ENCODE measurements around the gene TNFRSF4. TPM values are rescaled to one million over a fixed set of nuclear protein-coding genes. Genes with fewer than 3 reads are reported as not detected.
A peak's percentile ranks its signal among the peaks of the same experiment; 100 is the strongest.
"Not testable (repeated sequence)": the region's sequence is repeated elsewhere in the genome, so short reads cannot be mapped to it uniquely, and the experiment has no call there.

The TNFRSF4 gene
- total RNA-seq, 1 experiment from 2014 or later, result not detected

DNA sequence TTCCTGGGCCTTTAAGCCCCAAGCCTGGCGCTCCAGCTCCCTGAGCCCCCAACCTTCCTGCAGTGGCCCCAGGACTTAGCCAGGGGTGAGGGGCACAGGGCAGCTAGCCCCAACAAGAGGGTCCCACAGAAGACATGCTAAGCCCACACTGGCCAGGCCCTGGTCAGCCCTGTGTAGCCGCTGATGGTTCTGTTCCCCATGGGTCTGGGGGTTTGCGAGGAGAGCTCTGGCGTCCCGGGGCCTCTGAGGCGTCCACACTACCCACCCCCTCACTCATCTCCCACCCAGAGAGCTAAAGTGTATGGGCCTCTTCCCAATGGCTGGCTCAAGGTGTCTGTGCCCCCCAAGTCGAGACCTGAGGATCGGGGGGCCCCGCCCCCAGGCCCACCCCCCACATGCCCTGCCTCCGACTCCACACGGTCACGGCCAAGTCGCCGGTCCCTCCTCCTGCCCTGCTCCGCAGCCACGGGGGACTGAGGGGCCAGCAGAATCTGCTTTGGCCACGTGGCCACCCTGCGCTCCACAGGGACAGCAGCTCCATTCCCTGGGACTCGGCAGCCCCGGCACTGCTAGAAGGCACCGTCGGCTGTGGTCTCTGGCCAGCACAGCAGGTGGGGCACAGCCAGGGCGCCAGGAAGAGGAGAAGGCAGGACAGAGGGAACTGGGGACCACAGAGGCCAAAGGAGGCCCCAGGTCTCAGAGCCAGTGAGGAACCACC lies 15.4 kb downstream of the TNFRSF4 start:
- in situ Hi-C loops (cut with HindIII; ENCODE audit: low pct_unique_long_range_greater_than_20kb, low sequenced_read_pairs), result no loop called here
- no peak for DNase-seq (ENCODE audit: low read depth)

DNA sequence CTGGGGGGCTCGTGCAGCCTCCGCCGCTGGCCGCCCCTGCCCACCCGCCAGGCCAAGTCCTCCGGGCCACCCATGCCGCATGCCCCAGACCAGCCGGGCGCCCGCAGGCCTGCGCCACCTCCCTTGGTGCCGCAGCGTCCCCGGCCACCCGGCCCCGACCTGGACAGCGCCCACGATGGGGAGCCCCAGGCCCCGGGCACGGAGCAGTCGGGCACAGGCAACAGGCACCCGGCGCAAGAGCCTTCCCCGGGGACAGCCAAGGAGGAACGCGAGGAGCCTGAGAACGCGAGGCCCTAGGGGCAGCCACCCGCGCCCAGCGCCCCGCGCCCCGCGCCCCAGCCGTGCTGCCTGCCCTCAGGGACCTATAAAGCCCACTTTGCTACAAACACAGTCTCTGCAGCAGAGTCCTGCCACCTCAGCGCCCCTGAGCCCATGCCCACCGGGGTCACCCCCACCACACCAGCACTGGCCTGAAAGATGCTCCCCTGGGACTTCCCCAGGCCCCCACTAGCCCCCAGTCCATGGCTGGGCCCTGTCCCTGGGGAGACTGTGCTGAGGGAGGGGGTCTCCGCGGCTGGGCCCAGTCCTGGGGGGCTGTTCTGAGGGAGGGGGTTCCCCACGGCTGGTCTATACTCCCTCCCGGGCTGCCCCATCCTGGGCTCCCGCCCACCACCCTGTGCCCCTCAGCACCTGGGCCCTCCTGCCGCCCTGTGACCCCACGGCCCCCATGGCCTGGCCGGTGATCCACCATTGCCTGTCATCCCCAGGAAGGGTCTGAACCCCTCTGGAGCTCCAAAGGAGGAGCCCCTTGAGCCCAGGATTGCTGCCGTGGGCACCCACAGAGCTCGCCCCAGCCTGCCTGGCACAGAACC lies 16.2 kb downstream of the TNFRSF4 start:
- in situ Hi-C loops (cut with HindIII; ENCODE audit: low pct_unique_long_range_greater_than_20kb, low sequenced_read_pairs), result no loop called here

DNA sequence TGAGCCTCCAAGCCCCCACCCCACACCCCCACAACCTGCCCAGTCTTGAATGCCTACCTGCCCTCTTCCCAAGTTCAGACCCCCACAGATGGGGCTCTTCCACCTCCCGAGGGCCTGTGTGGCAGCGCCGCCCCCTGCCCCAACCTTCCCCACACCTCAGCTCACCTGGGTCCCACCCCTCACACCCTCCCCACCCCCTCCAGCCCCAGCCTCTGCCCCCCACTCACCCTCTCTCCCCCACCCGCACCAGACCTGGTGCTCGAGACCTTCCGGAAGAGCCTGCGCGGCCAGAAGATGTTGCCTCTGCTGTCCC lies 16.8 kb downstream of the TNFRSF4 start:
- no peak for DNase-seq (ENCODE audit: low read depth)
- in situ Hi-C loops (cut with HindIII; ENCODE audit: low pct_unique_long_range_greater_than_20kb, low sequenced_read_pairs), result no loop called here

More for the DNA sequence above, 16.2 kb downstream of the TNFRSF4 start:
- no peak for DNase-seq (ENCODE audit: low read depth)

DNA sequence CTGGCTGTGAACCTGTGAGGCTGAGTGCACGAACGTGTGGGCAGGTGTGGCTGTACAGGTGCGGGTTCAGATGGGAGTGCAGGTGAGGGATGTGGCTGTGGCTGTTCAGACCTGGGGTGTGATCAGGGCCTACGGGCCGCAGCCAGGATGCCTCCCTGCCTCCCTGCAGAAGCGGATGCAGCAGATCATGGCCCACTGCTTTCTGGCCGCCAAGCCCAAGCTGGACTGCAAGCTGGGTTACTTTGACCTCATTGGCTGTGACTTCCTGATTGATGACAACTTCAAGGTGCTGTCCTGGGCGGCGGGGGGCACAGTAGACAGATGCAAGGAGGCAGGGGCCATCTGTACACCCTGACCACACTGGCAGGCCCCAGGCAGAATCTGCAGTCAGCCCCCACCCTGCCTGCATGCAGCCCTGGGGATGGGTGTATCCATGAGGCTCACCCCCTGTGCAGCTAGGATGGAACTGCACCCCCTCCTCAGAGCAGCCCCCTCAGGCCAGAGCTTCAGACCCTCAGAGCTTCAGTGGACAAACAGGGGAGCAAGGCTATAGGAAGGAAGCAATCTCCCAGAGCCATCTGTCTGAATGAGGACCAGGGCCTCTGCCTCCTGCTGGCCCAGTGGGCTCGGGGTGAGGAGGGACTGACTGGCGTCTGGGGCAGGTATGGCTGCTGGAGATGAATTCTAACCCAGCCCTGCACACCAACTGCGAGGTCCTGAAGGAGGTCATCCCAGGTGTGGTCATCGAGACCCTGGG lies 17.3 kb downstream of the TNFRSF4 start:
- DNase-seq (ENCODE audit: low read depth), result no peak
- in situ Hi-C loops (cut with HindIII; ENCODE audit: low pct_unique_long_range_greater_than_20kb, low sequenced_read_pairs), result no loop called here

DNA sequence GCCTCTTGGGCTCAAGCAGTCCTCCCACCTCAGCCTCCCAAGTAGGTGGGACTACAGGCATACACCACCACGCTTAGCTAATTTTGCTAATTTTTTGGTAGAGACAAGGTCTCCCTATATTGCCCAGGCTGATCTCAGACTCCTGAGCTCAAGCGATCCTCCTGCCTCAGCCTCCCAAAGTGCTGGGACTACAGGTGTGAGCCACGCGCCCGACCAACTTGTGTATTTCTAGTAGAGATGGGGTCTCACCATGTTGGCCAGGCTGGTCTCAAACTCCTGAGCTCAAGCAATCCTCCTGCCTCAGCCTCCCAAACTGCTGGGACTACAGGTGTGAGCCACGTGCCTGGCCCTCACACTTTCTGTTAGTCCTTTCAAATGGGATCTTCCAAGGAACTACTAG lies 18.2 kb downstream of the TNFRSF4 start:
- in situ Hi-C loops (cut with HindIII; ENCODE audit: low pct_unique_long_range_greater_than_20kb, low sequenced_read_pairs); DNase-seq (ENCODE audit: low read depth): not testable (repeated sequence)

DNA sequence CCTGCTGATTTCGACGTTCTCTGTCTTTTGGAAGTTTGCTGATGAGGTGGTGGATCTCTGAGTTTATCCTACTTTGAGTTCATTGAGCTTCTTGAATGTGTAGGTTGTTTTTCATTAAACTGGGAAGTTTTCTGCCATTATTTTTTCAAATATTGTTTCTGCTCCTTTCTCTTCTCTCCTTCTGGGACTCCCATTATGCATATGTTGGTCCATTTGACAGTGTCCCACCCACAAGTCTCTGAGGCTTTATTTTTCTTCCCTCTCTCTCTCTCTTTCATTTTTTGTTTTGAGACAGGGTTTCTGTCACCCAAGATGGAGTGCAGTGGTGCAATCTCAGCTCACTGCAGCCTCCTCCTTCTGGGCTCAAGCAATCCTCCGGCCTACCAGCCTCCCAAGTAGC lies 19.2 kb downstream of the TNFRSF4 start:
- DNase-seq (ENCODE audit: low read depth), result peak; percentile 16
- in situ Hi-C loops (cut with HindIII; ENCODE audit: low pct_unique_long_range_greater_than_20kb, low sequenced_read_pairs), result no loop called here

DNA sequence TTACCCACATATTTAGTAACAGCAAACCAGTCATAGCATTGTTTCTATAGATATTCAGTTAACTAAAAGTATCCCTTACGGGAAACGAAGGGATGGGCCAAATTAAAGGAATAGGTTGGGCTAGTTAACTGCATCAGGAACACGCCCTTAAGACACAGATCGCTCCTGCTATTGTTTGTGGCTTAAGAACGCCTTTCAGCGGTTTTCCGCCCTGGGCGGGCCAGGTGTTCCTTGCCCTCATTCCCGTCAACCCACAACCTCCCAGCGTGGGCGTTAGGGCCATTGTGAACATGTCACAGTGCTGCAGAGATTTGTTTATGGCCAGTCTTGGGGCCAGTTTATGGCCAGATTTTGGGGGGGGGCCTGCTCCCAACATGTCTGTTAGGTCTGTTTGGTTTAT lies 22.2 kb downstream of the TNFRSF4 start:
- in situ Hi-C loops (cut with HindIII; ENCODE audit: low pct_unique_long_range_greater_than_20kb, low sequenced_read_pairs), result no loop called here
- DNase-seq (ENCODE audit: low read depth), result no peak

DNA sequence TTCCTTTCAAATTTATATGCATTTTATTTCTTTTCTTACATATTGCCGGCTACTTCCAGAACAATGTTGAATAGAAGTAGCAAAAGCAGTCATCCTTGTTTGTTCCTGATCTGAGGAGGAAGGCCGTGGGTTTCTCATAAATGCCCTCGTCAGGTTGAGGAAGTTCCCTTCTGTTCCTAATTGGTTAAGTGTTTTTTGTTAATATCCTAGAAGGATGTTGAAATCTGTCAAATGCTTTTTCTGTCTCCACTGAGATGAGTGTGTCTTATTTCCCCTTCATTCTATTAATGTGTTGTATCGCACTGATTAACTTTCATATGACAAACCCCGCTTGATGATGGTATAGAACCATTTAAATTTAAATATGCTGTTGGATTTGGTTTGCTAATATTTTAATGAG lies 24.8 kb downstream of the TNFRSF4 start:
- in situ Hi-C loops (cut with HindIII; ENCODE audit: low pct_unique_long_range_greater_than_20kb, low sequenced_read_pairs), result no loop called here
- DNase-seq (ENCODE audit: low read depth), result no peak

DNA sequence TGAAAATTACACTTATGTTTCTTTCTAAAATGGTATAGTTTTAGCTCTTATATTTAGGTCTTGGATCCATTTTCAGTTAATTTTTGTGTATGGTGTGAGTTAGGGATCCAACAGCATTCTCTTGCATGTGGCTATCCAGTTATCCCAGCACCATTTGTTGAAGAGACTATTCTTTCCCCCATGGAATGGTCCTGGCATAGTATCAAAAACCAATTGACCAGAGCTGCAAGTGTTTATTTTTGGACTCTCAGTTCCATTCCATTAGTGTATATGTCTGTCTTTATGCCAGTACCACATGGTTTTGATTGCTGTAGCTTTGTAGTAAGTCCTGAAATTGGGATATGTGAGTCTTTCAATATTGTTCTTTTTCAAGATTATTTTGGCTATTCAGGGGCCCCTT lies 26.0 kb downstream of the TNFRSF4 start:
- in situ Hi-C loops (cut with HindIII; ENCODE audit: low pct_unique_long_range_greater_than_20kb, low sequenced_read_pairs), result no loop called here
- DNase-seq (ENCODE audit: low read depth), result no peak

DNA sequence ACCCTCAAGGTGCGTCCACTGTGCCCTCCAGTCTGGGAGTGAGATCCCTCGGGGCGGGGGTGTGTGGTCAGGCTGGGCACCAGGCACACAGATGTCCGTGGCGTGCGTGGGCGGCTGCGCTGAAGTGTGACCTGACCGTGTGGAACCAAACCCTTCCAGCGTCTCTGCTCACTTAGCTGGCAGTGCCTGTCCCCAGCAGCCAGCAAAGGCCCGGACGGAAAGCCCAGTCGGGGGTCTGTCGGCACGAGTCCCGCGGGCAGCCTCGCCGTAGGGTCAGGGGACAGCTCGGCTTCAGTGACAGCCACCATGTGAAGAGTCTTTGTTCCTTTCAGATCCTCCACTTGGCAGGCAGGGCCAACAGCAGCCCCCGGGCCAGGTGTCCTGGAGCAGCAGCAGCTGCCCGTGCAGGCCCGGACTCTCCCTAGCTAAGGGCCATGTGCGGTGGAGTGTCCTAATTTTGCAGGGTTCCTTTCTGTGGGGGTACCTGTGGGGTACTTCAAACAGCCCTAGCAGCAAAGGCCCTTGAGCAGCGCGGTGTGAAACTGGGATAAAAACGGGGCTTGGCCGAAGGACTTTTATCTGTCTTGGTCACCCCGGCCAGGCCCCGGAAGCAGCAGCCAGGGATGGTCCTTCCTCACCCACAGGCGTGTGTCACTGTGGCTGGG lies 28.7 kb downstream of the TNFRSF4 start:
- no peak for DNase-seq (ENCODE audit: low read depth)
- in situ Hi-C loops (cut with HindIII; ENCODE audit: low pct_unique_long_range_greater_than_20kb, low sequenced_read_pairs), result no loop called here

DNA sequence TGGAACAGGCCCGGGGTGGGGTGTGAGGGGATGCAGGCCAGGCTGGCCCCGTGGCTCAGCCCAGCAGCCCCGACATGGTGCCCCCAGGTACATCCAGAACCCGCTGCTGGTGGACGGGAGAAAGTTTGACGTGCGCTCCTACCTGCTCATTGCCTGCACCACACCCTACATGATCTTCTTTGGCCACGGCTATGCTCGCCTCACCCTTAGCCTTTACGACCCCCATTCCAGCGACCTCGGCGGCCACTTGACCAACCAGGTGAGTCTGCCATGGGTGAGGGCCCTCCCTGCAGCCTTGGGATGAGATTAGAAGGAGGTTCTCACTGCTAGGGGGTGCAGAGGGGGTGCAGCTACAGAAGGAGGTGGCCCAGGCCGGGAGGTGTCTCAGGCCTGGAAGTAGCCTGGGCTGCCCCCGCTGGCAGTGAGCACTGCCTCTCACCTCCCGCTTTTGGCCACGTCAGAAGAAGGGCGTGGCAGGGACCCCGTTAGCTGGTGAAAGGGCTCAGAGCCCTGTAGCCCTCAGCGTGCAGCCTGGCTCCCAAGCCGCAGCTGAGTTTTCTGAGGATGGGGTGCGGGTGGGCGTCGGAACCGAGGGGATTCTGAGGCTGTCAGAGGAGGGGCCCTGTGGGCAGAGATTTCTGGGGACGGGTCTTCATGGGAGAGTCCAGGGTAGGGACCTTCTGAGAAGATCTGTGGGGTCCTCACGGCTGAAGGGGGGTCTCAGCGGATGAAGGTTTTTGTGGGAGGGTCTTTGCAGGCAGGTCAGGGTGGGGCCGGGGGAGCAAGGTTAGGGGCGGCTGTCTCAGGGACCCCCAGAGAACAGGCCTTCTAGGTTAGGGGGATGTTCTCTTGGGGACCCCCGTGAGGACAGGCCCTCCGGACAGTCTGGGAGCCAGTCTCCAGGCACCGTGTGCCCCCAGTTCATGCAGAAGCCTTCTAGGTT lies 29.8 kb downstream of the TNFRSF4 start:
- in situ Hi-C loops (cut with HindIII; ENCODE audit: low pct_unique_long_range_greater_than_20kb, low sequenced_read_pairs), result no loop called here
- no peak for DNase-seq (ENCODE audit: low read depth)

DNA sequence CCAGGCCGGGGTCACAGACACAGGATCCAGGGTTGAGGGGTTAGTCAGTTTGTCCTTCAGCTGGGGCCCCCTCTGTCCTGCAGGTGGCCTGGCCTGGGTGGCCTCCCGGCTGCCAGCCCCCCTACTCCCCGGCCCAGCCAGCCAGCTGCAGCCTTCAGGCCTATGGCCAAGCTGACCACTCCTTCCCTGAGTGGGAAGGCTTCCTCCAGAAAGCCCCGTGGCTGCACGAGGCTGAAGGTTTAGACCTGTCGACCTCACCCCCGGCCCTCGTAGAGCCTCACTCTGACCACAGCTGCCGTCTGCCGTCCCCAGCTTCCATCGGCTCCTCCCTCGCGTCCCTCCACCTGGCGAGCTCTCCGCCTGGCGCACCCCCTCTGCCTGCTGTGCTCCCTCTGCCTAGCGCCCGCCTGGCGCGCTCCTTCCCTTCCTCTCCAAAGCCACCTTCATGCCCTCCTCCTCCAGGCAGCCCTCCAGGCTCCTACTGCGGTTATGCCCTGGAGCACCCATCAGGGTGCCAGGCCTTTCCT lies 30.7 kb downstream of the TNFRSF4 start:
- DNase-seq (ENCODE audit: low read depth), result no peak
- in situ Hi-C loops (cut with HindIII; ENCODE audit: low pct_unique_long_range_greater_than_20kb, low sequenced_read_pairs), result no loop called here

DNA sequence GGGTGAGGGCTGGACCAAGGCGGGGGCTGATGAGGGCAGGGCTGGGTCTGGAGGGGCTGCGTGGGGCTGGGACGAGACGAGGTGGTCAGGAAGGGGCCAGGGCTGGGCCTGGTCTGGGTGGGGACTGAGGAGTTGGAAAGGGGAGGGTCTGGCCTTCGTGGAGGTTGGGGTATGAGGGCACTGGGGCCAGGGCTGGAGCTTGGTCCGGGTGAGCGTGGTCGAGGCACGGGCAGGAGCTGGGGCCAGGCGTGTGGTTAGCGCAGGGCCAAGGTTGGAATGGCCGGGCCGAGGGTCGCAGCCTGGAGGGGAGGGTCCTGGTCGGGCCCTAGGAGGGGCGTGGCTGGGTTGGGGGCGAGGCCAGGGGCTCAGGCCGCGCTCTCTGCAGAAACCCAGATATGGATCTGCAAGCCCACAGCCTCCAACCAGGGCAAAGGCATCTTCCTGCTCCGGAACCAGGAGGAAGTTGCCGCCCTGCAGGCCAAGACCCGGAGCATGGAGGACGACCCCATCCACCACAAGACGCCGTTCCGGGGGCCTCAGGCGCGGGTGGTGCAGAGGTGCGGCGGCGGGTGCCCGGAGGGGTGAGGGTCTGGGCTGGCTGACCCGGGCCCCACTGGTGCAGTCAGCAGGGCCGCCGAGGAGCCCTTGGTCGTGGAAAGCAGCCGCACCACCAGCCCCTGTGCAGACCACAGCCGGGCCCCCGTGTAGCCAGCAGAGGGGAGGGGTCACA lies 31.3 kb downstream of the TNFRSF4 start:
- in situ Hi-C loops (cut with HindIII; ENCODE audit: low pct_unique_long_range_greater_than_20kb, low sequenced_read_pairs), result no loop called here
- DNase-seq (ENCODE audit: low read depth), result no peak

DNA sequence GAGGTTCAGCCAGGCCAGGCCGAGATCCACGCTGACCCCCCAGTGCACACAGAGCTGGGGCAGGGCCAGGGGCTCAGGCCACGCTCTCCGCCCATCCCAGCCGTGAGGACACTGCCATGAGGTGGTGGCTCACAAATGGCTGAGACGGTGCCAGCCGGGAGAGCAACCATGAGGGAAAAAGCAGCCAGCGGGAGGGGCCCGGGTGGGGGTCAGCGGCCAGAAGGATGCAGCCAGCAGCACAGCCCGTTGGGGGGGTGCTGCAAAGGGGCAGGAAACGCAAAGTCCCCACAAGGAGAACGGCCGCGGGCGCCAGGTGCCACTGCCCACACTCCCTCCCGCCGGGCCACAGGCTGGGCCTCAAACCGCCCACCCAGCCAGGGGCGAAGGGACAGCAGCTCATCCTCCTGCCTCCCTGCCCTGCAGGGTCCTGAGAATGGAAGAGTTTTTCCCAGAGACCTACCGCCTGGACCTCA lies 32.0 kb downstream of the TNFRSF4 start:
- in situ Hi-C loops (cut with HindIII; ENCODE audit: low pct_unique_long_range_greater_than_20kb, low sequenced_read_pairs), result no loop called here

DNA sequence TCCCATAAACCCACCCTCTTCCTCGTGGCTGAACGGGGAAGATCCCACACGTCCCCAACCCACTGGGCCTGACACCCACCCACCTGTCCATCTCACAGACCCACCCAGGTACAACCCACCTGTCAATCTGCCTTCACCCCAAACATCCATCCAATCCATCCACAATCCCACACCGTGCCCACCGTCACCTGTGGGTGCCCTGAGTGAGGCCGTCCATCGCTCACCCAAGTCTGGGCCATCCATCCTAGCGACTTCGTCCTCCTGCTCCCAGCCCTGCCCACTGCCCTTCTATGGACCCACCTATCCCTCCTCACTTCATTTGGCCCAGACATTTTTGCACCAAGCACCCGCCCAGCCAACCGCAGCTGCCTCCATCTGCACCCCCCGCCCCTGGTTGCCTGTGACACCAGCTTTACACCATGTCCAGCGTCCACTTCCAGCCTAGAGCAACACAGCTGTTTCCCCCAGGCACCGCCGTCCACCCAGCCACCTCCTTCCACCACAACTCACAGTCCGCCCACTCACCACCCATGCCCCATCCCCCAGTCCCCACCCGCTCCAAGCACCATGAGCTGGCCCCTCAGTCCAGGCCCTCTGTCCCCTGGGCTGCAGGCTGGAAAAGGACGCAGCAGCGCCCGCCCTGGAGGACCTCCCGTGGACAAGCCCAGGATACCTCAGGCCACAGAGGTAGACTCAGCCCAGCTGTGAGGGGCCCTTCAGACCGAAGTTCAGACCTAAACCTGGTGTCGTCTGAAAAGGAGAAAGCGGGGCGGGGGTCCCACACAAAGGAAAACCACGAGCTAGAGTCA lies 32.6 kb downstream of the TNFRSF4 start:
- in situ Hi-C loops (cut with HindIII; ENCODE audit: low pct_unique_long_range_greater_than_20kb, low sequenced_read_pairs), result no loop called here
- no peak for DNase-seq (ENCODE audit: low read depth)

More for the DNA sequence above, 32.0 kb downstream of the TNFRSF4 start:
- no peak for DNase-seq (ENCODE audit: low read depth)
